BLaER1 (cell line): ENCODE measurements around the gene EXOC6B.

Experiments used
- H3K27ac ChIP-seq: shearing (Covaris generic); formaldehyde crosslinking; 2 replicates; pipeline ENCODE4 v1.8.1; 2022
- H3K27me3 ChIP-seq: shearing (Covaris generic); formaldehyde crosslinking; 2 replicates; pipeline ENCODE4 v1.8.1; 2022
- H3K36me3 ChIP-seq: shearing (Covaris generic); formaldehyde crosslinking; 2 replicates; pipeline ENCODE4 v1.8.1; 2022
- H3K4me1 ChIP-seq: shearing (Covaris generic); formaldehyde crosslinking; 2 replicates; pipeline ENCODE4 v1.8.1; 2022
- H3K4me2 ChIP-seq: shearing (Covaris generic); formaldehyde crosslinking; 2 replicates; pipeline ENCODE4 v1.8.1; 2022
- H3K4me3 ChIP-seq: shearing (Covaris generic); formaldehyde crosslinking; 2 replicates; pipeline ENCODE4 v1.8.1; 2022
- H3K9ac ChIP-seq: shearing (Covaris generic); formaldehyde crosslinking; 2 replicates; pipeline ENCODE4 v1.8.1; 2022
- H3K9me3 ChIP-seq: shearing (Covaris generic); formaldehyde crosslinking; 2 replicates; pipeline ENCODE4 v1.8.1; 2022
- H4K20me1 ChIP-seq: shearing (Covaris generic); formaldehyde crosslinking; 2 replicates; pipeline ENCODE4 v1.8.1; 2022
- Cebpa-rat ChIP-seq: shearing (Covaris generic); IDR thresholded peaks from 2 replicates; pipeline ENCODE4 v1.8.1; 2022

Gene EXOC6B

GRCh38 chr2:72143441-72144273 lies 682.2 kb downstream of the EXOC6B start:
- H3K4me3 ChIP-seq, result 0 out of 2 replicates have a peak overlapping the region, but pooled peaks have one; percentile 26
- H4K20me1 ChIP-seq, result peaks cover 52% of the 10 kb centered on the region
- peaks cover 5% of the 10 kb centered on the region; the same call in 1 of the 2 replicates for H3K9me3 ChIP-seq
- peak overlapping the region; percentile 97 for H3K4me2 ChIP-seq
- peaks cover 52% of the 10 kb centered on the region for H3K4me1 ChIP-seq
- H3K27me3 ChIP-seq, result peaks cover 75% of the 10 kb centered on the region
- no peaks in the 10 kb centered on the region for H3K36me3 ChIP-seq
- H3K9ac ChIP-seq, result no peak overlapping the region
- no peak overlapping the region for H3K27ac ChIP-seq
- no peak for TF ChIP-seq Cebpa-rat

GRCh38 chr2:72142570-72143440 lies 683.0 kb downstream of the EXOC6B start:
- Histone ChIP-seq H3K36me3 (no peaks in the 10 kb centered on the region), H4K20me1 (peaks cover 46% of the 10 kb centered on the region), H3K4me3 (0 out of 2 replicates have a peak overlapping the region, but pooled peaks have one; percentile 26), H3K27me3 (peaks cover 67% of the 10 kb centered on the region), H3K27ac (no peak overlapping the region), H3K4me2 (peak overlapping the region; percentile 97), H3K4me1 (peaks cover 46% of the 10 kb centered on the region), H3K9ac (no peak overlapping the region), H3K9me3 (peaks cover 5% of the 10 kb centered on the region; the same call in 1 of the 2 replicates)
- TF ChIP-seq Cebpa-rat, result no peak

GRCh38 chr2:72141881-72142451 lies 683.9 kb downstream of the EXOC6B start:
- Histone ChIP-seq H3K4me3 (no peak overlapping the region), H3K9me3 (peaks cover 5% of the 10 kb centered on the region; the same call in 1 of the 2 replicates), H3K27me3 (peaks cover 58% of the 10 kb centered on the region), H3K4me2 (no peak overlapping the region), H3K9ac (no peak overlapping the region), H3K4me1 (peaks cover 46% of the 10 kb centered on the region), H3K36me3 (no peaks in the 10 kb centered on the region), H3K27ac (no peak overlapping the region), H4K20me1 (peaks cover 37% of the 10 kb centered on the region)
- TF ChIP-seq Cebpa-rat, result no peak

- Histone ChIP-seq H3K9me3 (no peaks in the 10 kb centered on the region), H3K27me3 (peaks cover 50% of the 10 kb centered on the region), H3K4me3 (no peak overlapping the region), H3K27ac (no peak overlapping the region), H3K9ac (no peak overlapping the region), H3K4me2 (peak overlapping the region; percentile 14; the same call in 1 of the 2 replicates), H3K36me3 (no peaks in the 10 kb centered on the region), H4K20me1 (peaks cover 29% of the 10 kb centered on the region), H3K4me1 (peaks cover 44% of the 10 kb centered on the region)
- TF ChIP-seq Cebpa-rat, result no peak
These were observed 684.7 kb downstream of the EXOC6B start for GRCh38 chr2:72141032-72141645.

GRCh38 chr2:72140621-72140960 lies 685.2 kb downstream of the EXOC6B start:
- Histone ChIP-seq H3K36me3 (no peaks in the 10 kb centered on the region), H4K20me1 (peaks cover 24% of the 10 kb centered on the region), H3K27me3 (peaks cover 45% of the 10 kb centered on the region), H3K4me2 (no peak overlapping the region), H3K27ac (no peak overlapping the region), H3K4me1 (peaks cover 39% of the 10 kb centered on the region), H3K9ac (no peak overlapping the region), H3K9me3 (no peaks in the 10 kb centered on the region), H3K4me3 (no peak overlapping the region)
- no peak for TF ChIP-seq Cebpa-rat

- peaks cover 34% of the 10 kb centered on the region for H3K4me1 ChIP-seq
- H3K4me2 ChIP-seq, result no peak overlapping the region
- peaks cover 20% of the 10 kb centered on the region for H4K20me1 ChIP-seq
- H3K4me3 ChIP-seq, result no peak overlapping the region
- no peaks in the 10 kb centered on the region for H3K9me3 ChIP-seq
- no peak overlapping the region for H3K9ac ChIP-seq
- peaks cover 39% of the 10 kb centered on the region for H3K27me3 ChIP-seq
- no peak for TF ChIP-seq Cebpa-rat
- no peak overlapping the region for H3K27ac ChIP-seq
- H3K36me3 ChIP-seq, result no peaks in the 10 kb centered on the region
These were observed 685.8 kb downstream of the EXOC6B start for GRCh38 chr2:72139874-72140620.

- Histone ChIP-seq H3K4me2 (no peak overlapping the region), H3K36me3 (no peaks in the 10 kb centered on the region)
- TF ChIP-seq Cebpa-rat, result no peak
These were observed 686.4 kb downstream of the EXOC6B start for GRCh38 chr2:72139471-72139873.

GRCh38 chr2:72138921-72139381 lies 686.9 kb downstream of the EXOC6B start:
- Histone ChIP-seq H3K9ac (no peak overlapping the region), H3K4me1 (peaks cover 35% of the 10 kb centered on the region), H3K36me3 (no peaks in the 10 kb centered on the region), H3K27ac (no peak overlapping the region), H3K4me3 (no peak overlapping the region), H3K9me3 (no peaks in the 10 kb centered on the region), H3K4me2 (no peak overlapping the region), H4K20me1 (peaks cover 12% of the 10 kb centered on the region; the same call in 1 of the 2 replicates), H3K27me3 (peaks cover 28% of the 10 kb centered on the region)
- no peak for TF ChIP-seq Cebpa-rat

More at GRCh38 chr2:72139471-72139873, 686.4 kb downstream of the EXOC6B start:
- H3K9ac ChIP-seq, result no peak overlapping the region
- peaks cover 15% of the 10 kb centered on the region for H4K20me1 ChIP-seq
- H3K4me1 ChIP-seq, result peaks cover 33% of the 10 kb centered on the region
- H3K9me3 ChIP-seq, result no peaks in the 10 kb centered on the region
- H3K4me3 ChIP-seq, result no peak overlapping the region
- H3K27me3 ChIP-seq, result peaks cover 34% of the 10 kb centered on the region
- H3K27ac ChIP-seq, result no peak overlapping the region
